NCI-H526 (cell line): ENCODE results near the gene SLC29A2.
"Not testable (repeated sequence)": the region's sequence is repeated elsewhere in the genome, so short reads cannot be mapped to it uniquely, and the experiment has no call there.

ENCODE experiments used
- DNase-seq, 2 experiments: peaks; one replicate each; lab custom pipeline; 2025; lab: John Stamatoyannopoulos, UW

SLC29A2 gene

DNA sequence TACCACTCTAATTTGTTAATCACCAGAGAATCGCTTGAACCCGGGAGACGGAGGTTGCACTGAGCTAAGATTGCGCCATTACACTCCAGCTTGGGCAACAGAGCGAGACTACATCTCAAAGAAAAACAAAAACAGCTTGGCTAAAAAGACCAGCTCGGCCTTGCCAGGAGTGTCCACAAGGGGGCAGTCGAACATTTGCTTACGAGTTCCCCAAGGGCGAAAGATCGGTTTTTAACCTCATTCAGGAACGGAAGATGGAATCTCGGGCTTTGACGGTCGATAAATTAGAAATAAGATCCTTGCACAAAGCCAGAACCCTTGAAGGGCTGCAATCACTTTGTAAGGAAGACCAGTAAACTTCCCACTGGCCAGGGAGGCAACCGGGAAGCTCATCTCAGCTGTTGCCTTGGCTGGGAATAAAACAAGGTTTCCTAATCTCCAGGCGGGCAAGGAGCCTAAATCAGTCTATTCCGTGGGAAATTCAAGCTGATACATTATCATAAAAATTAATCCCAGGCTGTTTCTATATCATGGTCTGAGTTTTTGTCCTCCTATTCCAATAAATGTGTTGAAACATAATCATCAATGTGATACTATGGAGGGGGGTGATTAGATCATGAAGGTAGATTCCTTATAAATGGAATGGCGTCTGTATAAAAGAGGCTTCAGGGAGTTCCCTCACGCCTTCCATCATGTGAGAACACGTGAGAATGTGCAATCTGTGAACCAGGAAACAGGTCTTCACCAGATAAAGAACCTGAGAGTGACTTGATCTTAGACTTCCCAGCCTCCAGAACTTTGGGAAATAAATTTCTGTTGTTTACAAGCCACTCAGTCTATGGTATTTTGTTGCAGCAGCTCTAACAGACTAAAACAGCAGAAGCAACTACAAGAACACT is 14.9 kb upstream of the SLC29A2 start:
- DNase-seq: peak; percentile 79 to 94

DNA sequence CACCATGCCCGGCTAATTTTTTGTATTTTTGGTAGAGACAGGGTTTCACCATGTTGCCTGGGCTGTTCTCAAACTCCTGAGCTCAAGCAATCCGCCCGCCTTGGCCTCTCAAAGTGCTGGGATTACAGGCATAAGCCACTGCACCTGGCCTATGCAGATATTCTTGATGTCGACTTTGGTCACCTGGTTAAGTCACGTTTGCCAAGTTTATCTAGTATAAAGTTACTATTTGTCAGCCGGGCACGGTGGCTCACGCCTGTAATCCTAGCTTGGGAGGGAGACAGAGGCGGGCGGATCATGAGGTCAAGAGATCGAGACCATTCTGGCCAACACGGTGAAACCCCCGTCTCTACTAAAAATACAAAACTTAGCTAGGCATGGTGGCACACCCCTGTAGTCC is 12.8 kb upstream of the SLC29A2 start:
- not testable (repeated sequence) for DNase-seq

DNA sequence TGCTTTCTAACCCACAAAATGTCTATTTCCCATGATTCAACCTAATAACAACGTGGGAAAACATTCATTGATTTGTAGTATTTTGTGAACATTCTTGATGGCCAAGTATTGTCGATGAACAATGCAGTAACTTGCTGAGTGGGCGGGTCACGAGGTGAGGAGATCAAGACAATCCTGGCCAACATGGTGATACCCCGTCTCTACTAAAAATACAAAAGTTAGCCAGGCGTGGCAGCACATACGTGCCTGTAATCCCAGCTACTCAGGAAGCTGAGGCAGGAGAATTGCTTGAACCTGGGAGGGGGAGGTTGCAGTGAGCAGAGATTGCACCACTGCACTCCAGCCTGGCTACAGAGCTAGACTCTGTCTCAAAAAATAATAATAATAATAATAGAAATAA is 8.7 kb upstream of the SLC29A2 start:
- DNase-seq: peak in 1 of 2 experiments; percentile 34

DNA sequence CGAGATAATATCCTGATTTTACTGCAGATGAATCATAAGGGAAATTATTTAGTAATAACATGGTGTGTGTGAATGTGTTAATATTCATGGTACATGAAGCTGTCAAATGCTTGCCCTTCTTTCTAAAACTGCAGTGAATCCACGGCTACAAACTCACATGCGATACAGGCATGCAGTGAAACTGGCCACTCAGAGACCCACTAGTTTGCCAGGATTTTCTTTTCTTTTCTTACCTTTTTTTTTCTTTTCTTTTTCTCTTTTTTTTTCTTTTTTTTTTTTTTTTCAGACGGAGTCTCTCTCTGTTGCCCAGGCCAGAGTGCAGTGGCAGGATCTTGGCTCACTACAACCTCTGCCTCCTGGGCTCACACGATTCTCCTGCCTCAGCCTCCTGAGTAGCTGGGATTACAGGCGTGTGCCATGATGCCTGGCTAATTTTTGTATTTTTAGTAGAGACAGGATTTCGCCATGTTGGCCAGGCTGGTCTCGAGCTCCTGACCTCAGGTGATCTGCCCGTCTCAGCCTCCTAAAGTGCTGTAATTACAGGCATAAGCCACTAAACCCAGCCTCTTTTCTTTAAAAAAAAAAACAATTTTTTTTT is 2.2 kb upstream of the SLC29A2 start:
- DNase-seq: not testable (repeated sequence)

DNA sequence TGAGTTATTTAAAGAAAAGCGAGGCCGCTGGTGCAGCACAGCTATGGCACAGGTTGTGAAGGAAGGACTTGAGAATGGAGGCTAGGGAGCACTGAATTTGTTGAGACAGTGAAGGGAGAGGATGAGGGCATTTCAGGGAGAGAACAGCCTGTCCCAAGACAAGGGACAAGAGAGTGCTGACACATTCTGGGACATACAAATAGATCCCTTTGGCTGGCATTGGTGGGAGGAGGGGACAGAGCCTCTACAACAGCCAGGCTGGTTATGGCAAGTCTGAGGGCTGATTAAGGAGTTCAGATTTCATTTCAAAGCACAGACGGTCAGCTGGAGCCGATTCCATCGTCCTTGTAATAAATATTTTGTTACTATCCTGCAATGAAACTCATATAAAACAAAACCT is 1.7 kb upstream of the SLC29A2 start:
- no peak for DNase-seq

DNA sequence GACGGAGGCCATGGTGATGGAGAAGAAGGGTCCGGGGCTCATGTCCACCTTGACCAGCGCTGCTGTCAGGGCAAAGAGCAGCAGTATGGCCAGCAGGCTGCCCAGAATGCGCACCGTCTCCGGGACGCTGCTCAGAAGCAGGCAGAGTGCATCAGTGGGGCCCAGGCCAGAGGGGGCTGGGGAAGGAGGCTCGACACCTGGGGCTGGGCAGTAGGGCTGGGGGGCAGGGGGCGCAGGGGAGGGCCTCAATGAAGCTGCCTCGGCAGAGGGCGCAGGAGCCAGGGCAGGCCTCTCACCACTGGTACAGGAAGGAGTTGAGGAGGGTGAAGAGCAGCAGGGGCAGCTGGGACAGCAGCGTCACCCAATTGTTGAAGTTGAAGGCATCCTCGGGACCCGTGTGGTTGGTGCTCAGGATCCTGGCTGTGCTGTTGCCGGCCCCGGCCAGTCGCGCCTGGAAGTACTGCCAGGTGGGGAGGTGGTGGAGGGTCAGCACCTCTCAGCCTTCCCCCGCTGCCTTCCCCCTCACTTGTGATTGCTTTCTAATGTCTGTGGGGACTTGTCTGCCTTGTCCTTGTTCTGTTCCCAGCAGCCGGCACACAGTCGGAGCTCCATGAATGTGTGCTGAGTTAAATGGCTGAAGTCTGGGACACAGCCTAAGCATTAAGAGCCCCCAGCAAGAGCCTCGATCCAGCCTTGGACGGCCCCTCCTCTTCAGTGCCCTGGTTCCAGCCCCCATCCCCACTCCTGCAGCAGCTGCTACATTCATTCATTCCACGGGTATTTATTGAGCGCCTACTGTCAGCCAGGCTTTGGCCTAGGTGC is 2.3 kb downstream of the SLC29A2 start:
- no peak for DNase-seq

DNA sequence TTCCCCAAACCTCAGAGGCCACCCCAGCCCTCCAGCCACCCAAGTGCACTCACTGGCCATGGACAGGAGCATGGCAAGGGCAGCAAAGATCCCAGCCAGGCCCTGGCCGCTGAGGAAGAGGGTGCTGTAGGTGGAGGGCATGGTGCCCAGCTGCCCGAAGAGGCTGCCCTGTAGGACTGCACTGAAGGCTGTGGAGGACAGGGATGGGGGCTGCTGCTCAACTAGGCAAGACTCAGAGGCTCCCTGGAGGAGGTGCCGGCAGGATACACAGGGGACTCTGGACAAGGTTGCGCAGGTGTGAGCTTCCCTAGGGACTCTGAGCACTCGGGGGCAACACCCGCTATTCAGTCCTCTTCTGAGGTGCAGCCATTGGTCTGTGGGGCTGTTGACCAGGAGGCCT is 3.1 kb downstream of the SLC29A2 start:
- DNase-seq: no peak

DNA sequence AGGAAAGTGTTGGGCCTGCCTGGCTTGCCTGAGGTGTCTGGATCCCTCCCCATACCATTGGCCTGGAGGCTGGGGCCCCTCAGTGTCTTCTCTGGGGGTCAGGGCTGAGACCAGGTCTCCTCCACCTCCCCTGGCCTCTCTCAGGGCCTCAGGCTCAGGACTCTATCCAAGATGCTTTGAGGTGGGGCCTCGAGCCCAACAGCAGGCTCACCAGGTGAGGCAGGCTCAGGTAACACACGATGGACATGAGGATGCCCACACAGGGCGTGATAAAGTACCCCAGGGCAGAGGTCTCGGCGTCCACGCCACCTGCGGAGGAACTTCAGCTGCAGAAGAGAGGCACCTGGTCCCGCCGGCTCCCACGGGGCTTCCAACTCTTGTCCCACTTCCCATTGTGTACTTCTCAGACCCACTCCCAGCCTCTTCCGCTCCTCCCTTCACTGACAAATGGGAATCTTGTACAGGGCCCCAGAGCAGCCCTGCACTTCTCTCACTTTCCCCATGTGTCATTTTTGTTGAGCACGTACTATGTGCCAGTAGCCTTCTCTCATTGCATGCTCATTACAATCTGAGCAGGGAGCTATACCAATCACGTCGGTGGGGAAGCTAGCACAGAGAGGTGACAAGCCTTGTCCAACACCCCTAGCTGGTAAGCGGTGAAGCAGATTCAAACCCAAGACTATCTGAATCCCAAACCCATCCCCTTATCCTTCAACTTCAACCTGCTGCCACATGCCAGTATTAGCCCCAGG is 3.8 kb downstream of the SLC29A2 start:
- DNase-seq: no peak

DNA sequence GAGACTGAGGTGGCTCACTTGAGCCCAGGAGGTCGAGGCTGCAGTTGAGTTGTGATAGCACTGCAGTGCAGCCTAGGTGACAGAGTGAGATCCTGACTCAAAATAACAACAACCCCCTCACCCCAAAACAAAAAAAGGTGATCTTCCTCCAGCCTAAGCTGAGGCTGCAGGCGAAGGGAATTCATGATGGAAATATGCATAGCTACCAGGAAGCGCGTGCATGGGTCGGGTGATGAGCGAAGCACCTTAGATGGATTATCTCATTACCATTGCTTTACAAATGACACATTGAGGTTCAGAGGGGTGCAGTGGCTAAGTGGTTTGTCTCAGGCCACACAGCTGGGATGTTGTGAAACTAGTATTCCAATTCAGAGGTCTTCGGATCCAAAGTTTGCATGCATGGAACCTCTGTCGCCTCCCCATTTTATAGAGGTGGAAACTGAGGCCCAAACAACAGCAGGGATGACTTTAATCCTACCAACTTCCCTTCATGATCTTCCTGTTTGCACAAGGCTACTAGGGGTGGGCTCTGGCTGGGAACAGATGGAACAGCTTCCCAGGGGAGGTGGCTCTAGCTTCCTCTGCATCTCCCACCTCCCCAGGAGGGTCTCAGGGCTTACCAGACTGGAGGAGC is 4.6 kb downstream of the SLC29A2 start:
- DNase-seq: no peak

GRCh38 chr11:66365711-66366619 is 5.6 kb downstream of the SLC29A2 start:
- DNase-seq: no peak

DNA sequence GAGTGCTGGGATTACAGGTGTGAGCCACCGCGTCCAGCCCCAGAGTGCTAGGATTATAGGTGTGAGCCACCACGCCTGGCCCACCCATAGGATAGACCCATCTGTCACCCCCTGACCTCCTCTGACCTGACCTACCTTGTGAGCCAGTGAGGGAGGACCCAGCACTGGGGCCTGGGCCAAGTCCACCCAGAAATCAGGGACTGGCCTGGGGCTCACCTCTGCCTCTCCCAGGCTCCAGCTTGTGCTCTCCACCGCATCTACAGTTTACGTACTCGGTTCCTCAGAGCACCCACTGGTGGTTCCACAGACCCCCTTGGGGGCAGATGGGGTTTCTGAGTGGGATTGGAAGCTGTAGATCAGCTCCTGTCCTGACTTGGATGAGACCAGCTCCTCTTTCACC is 6.4 kb downstream of the SLC29A2 start:
- DNase-seq: no peak

- peak; percentile 65 to 71 for DNase-seq
Observed at GRCh38 chr11:66363805-66364535, 7.6 kb downstream of the SLC29A2 start.

- DNase-seq: no peak
Observed at GRCh38 chr11:66363187-66363601, 8.4 kb downstream of the SLC29A2 start.

DNA sequence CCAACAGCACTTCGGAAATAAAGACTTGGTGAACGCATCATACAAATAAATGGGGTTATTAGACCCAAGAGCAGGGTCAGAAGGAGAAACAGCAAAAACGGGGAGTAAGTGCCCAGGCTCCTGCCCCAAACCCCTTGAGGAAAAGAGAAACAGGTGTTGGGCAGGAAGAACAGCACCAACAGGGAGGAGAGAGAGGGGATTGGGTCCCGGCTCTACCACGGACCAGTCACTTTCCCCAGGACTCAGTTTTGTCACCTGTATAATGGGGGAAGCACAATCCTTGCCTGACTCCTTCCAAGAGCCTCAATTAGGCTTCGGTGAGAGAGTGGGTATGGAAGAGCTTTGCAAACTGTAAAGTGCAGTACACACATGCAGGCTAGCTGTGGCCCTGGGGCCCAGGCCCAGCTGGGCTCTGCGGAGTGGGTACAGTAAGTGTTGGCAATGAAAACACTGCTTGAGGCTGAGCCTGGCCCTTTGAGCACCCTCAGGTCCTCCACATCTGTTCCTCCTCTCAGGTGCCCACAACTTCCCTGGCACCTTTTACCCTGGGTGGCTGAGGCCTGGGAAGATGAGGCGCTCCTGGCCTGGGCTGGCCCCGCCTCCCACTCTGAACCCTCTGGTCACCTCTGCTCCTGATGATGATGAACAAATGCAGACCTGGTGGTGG is 8.9 kb downstream of the SLC29A2 start:
- no peak for DNase-seq

DNA sequence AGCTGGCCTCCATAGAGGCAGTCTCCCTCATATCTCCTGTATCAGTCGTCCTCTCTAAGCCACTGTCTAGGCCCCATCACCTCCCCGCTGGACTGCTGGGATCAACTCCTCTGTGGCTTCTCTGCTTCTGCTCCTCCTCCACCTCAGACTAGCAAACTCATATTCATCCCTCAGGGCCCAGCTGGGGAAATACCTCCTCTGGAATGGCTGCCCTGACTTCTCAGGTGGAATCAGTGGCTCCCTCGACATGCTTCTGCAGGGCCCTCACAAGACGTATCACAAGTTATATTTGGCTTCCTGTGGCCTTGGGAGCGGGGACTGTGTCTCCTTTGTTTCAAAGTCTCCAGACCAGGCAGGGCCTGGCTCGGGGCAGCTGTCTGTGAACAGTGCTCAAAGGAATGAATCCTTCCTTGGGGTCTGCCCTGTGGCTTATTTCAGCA is 10.0 kb downstream of the SLC29A2 start:
- no peak for DNase-seq

DNA sequence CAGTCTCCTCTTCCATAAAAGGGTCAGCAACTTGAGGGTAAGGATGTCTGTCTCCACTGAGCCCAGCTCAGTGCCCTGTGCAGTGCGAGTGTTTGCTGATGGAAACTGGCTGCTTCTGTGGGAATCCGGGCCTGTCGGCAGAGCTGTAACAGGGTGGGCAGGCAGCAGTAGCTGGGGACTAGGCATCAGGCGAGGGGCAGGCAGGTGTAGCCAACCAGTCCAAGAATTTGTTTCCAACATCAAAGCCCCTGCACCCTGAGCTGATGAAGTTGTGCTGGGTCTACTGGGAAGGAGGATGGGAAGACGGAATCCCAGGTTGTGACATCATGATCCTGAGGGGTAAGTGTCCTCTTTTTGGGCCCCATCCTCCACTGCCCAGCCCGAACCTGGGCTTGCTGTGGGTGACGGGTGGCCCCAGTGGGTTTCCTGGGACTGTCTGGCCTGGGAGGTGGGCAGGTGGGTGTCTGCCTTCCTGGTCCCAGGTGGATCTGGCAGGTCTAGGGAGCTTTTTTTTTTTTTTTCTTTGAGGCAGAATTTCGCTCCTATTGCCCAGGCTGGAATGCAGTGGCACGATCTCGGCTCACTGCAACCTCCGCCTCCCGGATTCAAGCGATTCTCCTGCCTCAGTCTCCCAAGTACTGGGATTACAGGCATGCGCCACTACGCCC is 11.0 kb downstream of the SLC29A2 start:
- DNase-seq: no peak

DNA sequence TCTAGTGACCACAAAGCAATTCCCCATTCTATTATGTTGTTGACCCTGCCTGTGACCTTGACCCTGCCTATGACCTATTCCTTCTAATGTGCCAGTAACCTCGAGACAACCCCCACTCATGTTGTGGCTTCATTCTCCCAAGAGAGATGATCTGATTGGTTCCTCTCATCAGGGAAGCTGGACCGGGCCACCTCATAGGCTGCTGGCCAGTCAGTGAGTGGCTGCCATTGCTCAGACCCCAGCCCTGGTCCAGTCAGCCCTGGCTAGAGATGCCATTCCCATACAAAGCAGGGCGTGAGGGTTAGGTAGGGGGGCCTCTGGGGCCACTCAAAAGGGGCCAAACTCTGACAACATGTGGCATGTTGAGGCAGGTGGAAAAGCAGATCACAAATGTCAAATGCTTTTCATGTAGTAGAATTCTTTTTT is 11.9 kb downstream of the SLC29A2 start:
- no peak for DNase-seq

DNA sequence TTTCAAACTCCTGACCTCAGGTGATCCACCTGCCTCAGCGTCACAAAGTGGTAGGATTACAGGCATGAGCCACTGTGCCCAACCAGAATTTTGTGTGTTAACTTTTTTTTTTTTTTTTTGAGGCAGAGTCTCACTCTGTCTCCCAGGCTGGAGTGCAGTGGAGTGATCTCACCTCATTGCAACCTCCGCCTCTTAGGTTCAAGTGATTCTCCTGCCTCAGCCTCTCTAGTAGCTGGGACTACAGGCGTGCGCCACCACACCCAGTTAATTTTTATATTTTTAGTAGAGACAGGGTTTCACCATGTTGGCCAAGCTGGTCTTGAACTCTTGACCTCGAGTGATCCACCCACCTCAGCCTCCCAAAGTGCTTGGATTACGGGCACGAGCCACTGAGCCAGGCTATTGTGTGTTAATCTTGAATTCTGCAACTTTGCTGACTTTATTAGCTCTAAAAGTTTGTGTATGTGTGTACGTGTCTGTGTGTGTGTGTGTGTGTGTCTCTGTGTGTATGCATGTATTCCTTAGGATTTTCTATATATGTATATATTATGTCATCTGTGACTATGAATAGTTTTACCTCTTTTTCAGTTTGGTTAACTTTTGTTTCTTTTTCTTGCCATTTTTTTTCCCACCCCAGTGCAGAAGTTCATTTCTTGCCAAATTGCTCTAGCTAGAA is 20.9 kb downstream of the SLC29A2 start:
- DNase-seq: not testable (repeated sequence)
